ENCODE measurements around the gene ERBB3. TPM values are rescaled to one million over a fixed set of nuclear protein-coding genes. Genes with fewer than 3 reads are reported as not detected.
"Not testable (repeated sequence)": the region's sequence is repeated elsewhere in the genome, so short reads cannot be mapped to it uniquely, and the experiment has no call there.

The ERBB3 gene
- total and polyA plus RNA-seq, 8 donors: 26.6 to 367 (median 225) TPM

- Histone ChIP-seq H3K36me3 (peaks cover 22 to 41% (median 37%) of the 10 kb centered on the region in 4 donors), H3K4me3 (peak within 1 kb of the TSS; percentile 73 to 88 (median 80)), H3K27ac (peak within 1 kb of the TSS; percentile 89 to 98 (median 96)), H3K9me3 (no peaks in the 10 kb centered on the region), H3K4me1 (peaks cover 12 to 27% (median 19%) of the 10 kb centered on the region in 4 donors), H3K27me3 (no peaks in the 10 kb centered on the region)
- DNase-seq: peak; percentile 95 to 100
- TF ChIP-seq POLR2AphosphoS5 (IDR thresholded peaks at IDR 0.05) (peak; percentile 84 to 99 (median 98)), EP300 (IDR thresholded peaks at IDR 0.05) (no peak), POLR2A (IDR thresholded peaks at IDR 0.05) (peak in 2 of 4 donors; percentile 71 to 83)
- TF ChIP-seq, protein P1, sequence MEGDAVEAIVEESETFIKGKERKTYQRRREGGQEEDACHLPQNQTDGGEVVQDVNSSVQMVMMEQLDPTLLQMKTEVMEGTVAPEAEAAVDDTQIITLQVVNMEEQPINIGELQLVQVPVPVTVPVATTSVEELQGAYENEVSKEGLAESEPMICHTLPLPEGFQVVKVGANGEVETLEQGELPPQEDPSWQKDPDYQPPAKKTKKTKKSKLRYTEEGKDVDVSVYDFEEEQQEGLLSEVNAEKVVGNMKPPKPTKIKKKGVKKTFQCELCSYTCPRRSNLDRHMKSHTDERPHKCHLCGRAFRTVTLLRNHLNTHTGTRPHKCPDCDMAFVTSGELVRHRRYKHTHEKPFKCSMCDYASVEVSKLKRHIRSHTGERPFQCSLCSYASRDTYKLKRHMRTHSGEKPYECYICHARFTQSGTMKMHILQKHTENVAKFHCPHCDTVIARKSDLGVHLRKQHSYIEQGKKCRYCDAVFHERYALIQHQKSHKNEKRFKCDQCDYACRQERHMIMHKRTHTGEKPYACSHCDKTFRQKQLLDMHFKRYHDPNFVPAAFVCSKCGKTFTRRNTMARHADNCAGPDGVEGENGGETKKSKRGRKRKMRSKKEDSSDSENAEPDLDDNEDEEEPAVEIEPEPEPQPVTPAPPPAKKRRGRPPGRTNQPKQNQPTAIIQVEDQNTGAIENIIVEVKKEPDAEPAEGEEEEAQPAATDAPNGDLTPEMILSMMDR (IDR thresholded peaks at IDR 0.05): peak in 2 of 7 experiments; percentile 45 to 49
- intact Hi-C loops (cut with DNase I; ENCODE audit: low total_unique reads): no loop called here
- WGBS, 5 donors: 0 to 1% (median 0%) methylated on average over 40 to 50 of the region's 50 CpGs
Measured at GRCh38 chr12:56041552-56042429, 38.2 kb upstream of the ERBB3 start, which contains the start of gene RPS26. TSS of gene RPS26 (plus strand) at chr12:56041918. CDS start at chr12:56042167, 249 bp downstream.

GRCh38 chr12:56042430-56042813, 37.5 kb upstream of the ERBB3 start:
- H3K4me3 ChIP-seq: peak overlapping the region; percentile 73 to 88 (median 80)
- H3K9me3 ChIP-seq; intact Hi-C loops (cut with DNase I; ENCODE audit: low total_unique reads); DNase-seq; H3K27me3 ChIP-seq: not testable (repeated sequence)
- peaks cover 22 to 35% (median 33%) of the 10 kb centered on the region in 4 donors for H3K36me3 ChIP-seq
- peaks cover 12 to 34% (median 22%) of the 10 kb centered on the region in 4 donors for H3K4me1 ChIP-seq
- 0 to 4% (median 4%) methylated on average over 17 to 20 of the region's 20 CpGs for WGBS, 5 donors
- peak overlapping the region; percentile 89 to 98 (median 96) for H3K27ac ChIP-seq

GRCh38 chr12:56042843-56043242, 37.1 kb upstream of the ERBB3 start:
- Histone ChIP-seq H3K27me3 (no peaks in the 10 kb centered on the region), H3K4me3 (peak overlapping the region; percentile 73 to 88 (median 80)), H3K36me3 (peaks cover 22 to 32% (median 30%) of the 10 kb centered on the region in 4 donors), H3K27ac (peak overlapping the region in 4 of 5 donors; percentile 89 to 98 (median 96)), H3K9me3 (no peaks in the 10 kb centered on the region), H3K4me1 (peaks cover 12 to 34% (median 22%) of the 10 kb centered on the region in 4 donors)
- TF ChIP-seq EP300 (IDR thresholded peaks at IDR 0.05): no peak
- TF ChIP-seq, protein P1 (IDR thresholded peaks at IDR 0.05): no peak
- intact Hi-C loops (cut with DNase I; ENCODE audit: low total_unique reads): no loop called here
- no peak for DNase-seq
- WGBS, 5 donors: 12 to 28% (median 22%) methylated on average over 9 of the region's 9 CpGs

GRCh38 chr12:56046027-56046780, 33.8 kb upstream of the ERBB3 start:
- DNase-seq: no peak
- H3K36me3 ChIP-seq: peaks cover 22 to 32% (median 29%) of the 10 kb centered on the region in 4 donors
- peaks cover 12 to 27% (median 17%) of the 10 kb centered on the region in 4 donors for H3K4me1 ChIP-seq
- no peaks in the 10 kb centered on the region for H3K27me3 ChIP-seq
- no peak for TF ChIP-seq EP300 (IDR thresholded peaks at IDR 0.05)
- TF ChIP-seq, protein P1 (IDR thresholded peaks at IDR 0.05): no peak
- no peak for TF ChIP-seq POLR2AphosphoS5 (IDR thresholded peaks at IDR 0.05)
- TF ChIP-seq POLR2A (IDR thresholded peaks at IDR 0.05): no peak
- intact Hi-C loops (cut with DNase I; ENCODE audit: low total_unique reads): no loop called here
- H3K27ac ChIP-seq: peak overlapping the region in 2 of 5 donors; percentile 33 to 54
- H3K4me3 ChIP-seq: no peak overlapping the region
- no peaks in the 10 kb centered on the region for H3K9me3 ChIP-seq
- WGBS, 5 donors: 70 to 81% (median 77%) methylated on average over 9 of the region's 9 CpGs

All from stomach (tissue), 9 donors.